K562 (cell line): ENCODE results near the gene RAI1. TPM values are rescaled to one million over a fixed set of nuclear protein-coding genes. Genes with fewer than 3 reads are reported as not detected.

ENCODE experiments used
- ADNP ChIP-seq: fragments of 200-800 bp; sonication (Bioruptor generic); IDR thresholded peaks from 2 replicates; pipeline ENCODE4 v1.6.1; 2016; ENCODE audit warnings: missing genetic modification characterization, missing compliant biosample characterization
- ATF1 ChIP-seq, 2 experiments: fragments of 450-650 bp in 1 of 2; IDR thresholded peaks; 2 replicates each; pipeline ENCODE4 v1.6.1; 2016; ENCODE audit warnings: missing compliant biosample characterization in 1 of 2, missing genetic modification characterization in 1 of 2
- BACH1 ChIP-seq: fragments of 200-800 bp; sonication (Bioruptor generic); IDR thresholded peaks from 2 replicates; pipeline ENCODE4 v1.6.1; 2016; ENCODE audit warnings: missing genetic modification characterization, missing compliant biosample characterization
- BRD4 ChIP-seq: fragments of 200-600 bp; sonication (generic); IDR thresholded peaks from 2 replicates; pipeline ENCODE4 v1.6.1; 2017; ENCODE audit warnings: inconsistent platforms
- CBFA2T2 ChIP-seq: fragments of 450-650 bp; conservative IDR thresholded peaks from 2 replicates; pipeline ENCODE4 v1.6.1; 2017; ENCODE audit warnings: mild to moderate bottlenecking
- CHD4 ChIP-seq: fragments of 200-600 bp; sonication (generic); IDR thresholded peaks from 3 replicates; pipeline ENCODE4 v1.6.1; 2012; ENCODE audit warnings: low read depth, mild to moderate bottlenecking, mixed read lengths, low read length, inconsistent platforms; ENCODE audit not compliant: insufficient read depth, insufficient replicate concordance, poor library complexity, severe bottlenecking
- E2F4 ChIP-seq: sonication (generic); formaldehyde crosslinking; IDR thresholded peaks from 2 replicates; pipeline ENCODE4 v1.8.0; 2022; ENCODE audit warnings: mild to moderate bottlenecking, low read depth, missing genetic modification reagents
- HNRNPK ChIP-seq: fragments of 200-400 bp; formaldehyde crosslinking; IDR thresholded peaks from one replicate; pipeline ENCODE4 v1.6.1; 2018; ENCODE audit warnings: mild to moderate bottlenecking, low read depth, low read length; ENCODE audit not compliant: poor library complexity, severe bottlenecking
- NR2C2 ChIP-seq, 2 experiments: fragments of 200-800 bp in 1 of 2; sonication (Bioruptor generic) in 1 of 2; sonication (generic) in 1 of 2; formaldehyde crosslinking in 1 of 2; IDR thresholded peaks; 2 replicates each; pipeline versions ENCODE4 v1.6.1 to v1.8.0; 2016 to 2022; ENCODE audit warnings: mild to moderate bottlenecking in 1 of 2, missing compliant biosample characterization in 1 of 2, missing genetic modification characterization in 1 of 2, missing genetic modification reagents in 1 of 2
- NR4A1 ChIP-seq, 2 experiments: fragments of 250-450 bp in 1 of 2; fragments of 450-650 bp in 1 of 2; sonication (Bioruptor Pico) in 1 of 2; IDR thresholded peaks; 2 replicates each; pipeline versions ENCODE4 v1.4.0 to v1.6.1; 2016 to 2020; ENCODE audit warnings: mild to moderate bottlenecking in 2 of 2, missing compliant biosample characterization in 1 of 2, missing genetic modification characterization in 1 of 2, moderate library complexity in 1 of 2
- PHF8 ChIP-seq: fragments of 200-600 bp; sonication (generic); IDR thresholded peaks from 2 replicates; pipeline ENCODE4 v1.6.1; 2012; ENCODE audit warnings: mixed run types, mild to moderate bottlenecking, inconsistent platforms, low read length, moderate library complexity, borderline replicate concordance
- POLR2AphosphoS2 ChIP-seq: IDR thresholded peaks from 2 replicates; pipeline ENCODE4 v1.6.1; 2012; ENCODE audit warnings: low read length, improper control_type of control experiment
- RB1 ChIP-seq: fragments of 450-650 bp; IDR thresholded peaks from 2 replicates; pipeline ENCODE4 v1.6.1; 2017; ENCODE audit warnings: low read depth, mild to moderate bottlenecking
- TAF1 ChIP-seq: IDR thresholded peaks from 2 replicates; pipeline ENCODE4 v1.6.1; 2011; ENCODE audit warnings: mild to moderate bottlenecking, low read length, moderate library complexity; ENCODE audit not compliant: insufficient read depth, control insufficient read depth, severe bottlenecking; ENCODE audit errors: extremely low read depth
- YBX1 ChIP-seq: fragments of 450-650 bp; IDR thresholded peaks from 2 replicates; pipeline ENCODE4 v1.7.1; 2016; ENCODE audit warnings: mild to moderate bottlenecking
- ZBTB17 ChIP-seq: fragments of 450-650 bp; formaldehyde crosslinking; IDR thresholded peaks from 2 replicates; pipeline ENCODE4 v1.4.0; 2020; ENCODE audit warnings: mild to moderate bottlenecking
- ZKSCAN1 ChIP-seq: fragments of 150-350 bp; IDR thresholded peaks from 2 replicates; pipeline ENCODE4 v1.6.1; 2016; ENCODE audit warnings: low read depth, low read length
- ZNF121 ChIP-seq: sonication (generic); formaldehyde crosslinking; conservative IDR thresholded peaks from 2 replicates; pipeline ENCODE4 v1.8.0; 2022; ENCODE audit warnings: missing genetic modification reagents
- ZNF274 ChIP-seq: IDR thresholded peaks from 2 replicates; pipeline ENCODE4 v1.6.1; 2011; ENCODE audit warnings: low read depth, mild to moderate bottlenecking, low read length, moderate library complexity, borderline replicate concordance
- polyA plus RNA-seq, 8 experiments: library from polyadenylated mRNA; depleted of rRNA in 4 of 8; stranded (reverse) in 5 of 8; unstranded in 3 of 8; fragments of >200 nt; fragmentation: Nextera tagmentation in 2 of 8; fragmentation: Illumina TruSeq in 1 of 8; extraction: Ambion mirVana in 2 of 8; extraction: Trizol in 1 of 8; gene quantifications; 2 replicates each; pipeline versions ENCODE4 v1.2.1 to v1.2.3, GENCODE V29; 2011 to 2014; ENCODE audit warnings: inconsistent platforms in 1 of 8, missing spikeins in 1 of 8
- total RNA-seq, 7 experiments: library from RNA; depleted of rRNA in 6 of 7; stranded (reverse); fragments of >200 nt in 6 of 7; fragmentation: Illumina TruSeq in 2 of 7; extraction: Trizol in 2 of 7; gene quantifications; 2 replicates each; pipeline versions ENCODE4 v1.2.1 to v1.2.3, GENCODE V29; 2011 to 2021; ENCODE audit warnings: low replicate concordance in 1 of 7

Gene RAI1
- total and polyA plus RNA-seq, 9 of the 15 experiments (the other 6 are each of a cell fraction or from before 2014, with no cell fraction given) = 0.68 to 19.9 (median 5.5) TPM

- TF ChIP-seq NR4A1 (CRISPR knock-in tag; IDR thresholded peaks at IDR 0.05) (peak; percentile 22; the same call in 1 of the 2 replicates), NR4A1 (tag; IDR thresholded peaks at IDR 0.05) (no peak), ZKSCAN1 (no peak), TAF1 (peak; percentile 85), ZNF274 (no peak), YBX1 (no peak), ZBTB17 (peak; percentile 80), CBFA2T2 (peak; percentile 47), E2F4 (CRISPR knock-in tag) (no peak), BRD4 (0 out of 2 replicates have a peak, but pooled peaks have one; percentile 15), ADNP (tag) (peak; percentile 97), CHD4 (peak; percentile 79), NR2C2 (CRISPR knock-in tag; IDR thresholded peaks at IDR 0.05) (peak; percentile 92), NR2C2 (tag; IDR thresholded peaks at IDR 0.05) (peak; percentile 97), ZNF121 (peak; percentile 36; the same call in 1 of the 2 replicates), BACH1 (no peak), ATF1 (CRISPR knock-in tag; IDR thresholded peaks at IDR 0.05) (no peak), ATF1 (tag; IDR thresholded peaks at IDR 0.05) (peak; percentile 90), POLR2AphosphoS2 (peak; percentile 90; the same call in 1 of the 2 replicates), PHF8 (peak; percentile 53; the same call in 1 of the 2 replicates), HNRNPK (no peak), RB1 (peak; percentile 72)
Measured at GRCh38 chr17:17839791-17840707, 158.8 kb downstream of the RAI1 start (continued).
